Gastrocnemius medialis (tissue), 4 donors: ENCODE results near the gene LEMD1.

ENCODE experiments used
- POLR2A ChIP-seq, 2 donors: fragments of 450-650 bp; IDR thresholded peaks; one replicate each; pipeline ENCODE4 v1.6.1; 2017; ENCODE audit warnings: antibody characterized with exemption in 2 of 2, mild to moderate bottlenecking in 2 of 2, moderate library complexity in 2 of 2
- TF ChIP-seq, protein P1 (sequence below), 5 experiments: fragments of 450-650 bp in 3 of 5; fragments of 200-600 bp in 2 of 5; sonication (generic) in 2 of 5; IDR thresholded peaks in 4 of 5; conservative IDR thresholded peaks in 1 of 5; 1 replicate in 4 of 5; 2 replicates in 1 of 5; pipeline ENCODE4 v1.5.1; 2016 to 2019; ENCODE audit warnings: antibody characterized with exemption in 5 of 5, mild to moderate bottlenecking in 3 of 5, moderate library complexity in 3 of 5

DNA sequence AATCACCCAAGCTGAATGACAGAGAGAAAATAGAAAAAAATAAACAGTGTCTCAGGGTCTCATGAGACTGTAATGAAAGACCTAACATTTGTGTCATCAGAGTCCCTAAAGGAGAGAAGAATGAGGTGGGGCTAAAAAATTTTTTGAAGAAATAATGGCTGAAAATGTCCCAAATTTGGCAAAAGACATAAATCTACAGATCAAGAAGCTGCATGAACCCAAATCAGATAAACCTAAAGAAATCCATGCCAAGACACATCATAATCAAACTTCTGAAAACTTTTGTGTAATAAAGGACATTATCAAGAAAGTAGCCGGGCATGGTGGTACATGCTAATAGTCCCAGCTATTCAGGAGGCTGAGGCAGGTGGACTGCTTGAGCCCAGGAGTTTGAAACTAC is 29.2 kb downstream of the LEMD1 start:
- TF ChIP-seq, protein P1, sequence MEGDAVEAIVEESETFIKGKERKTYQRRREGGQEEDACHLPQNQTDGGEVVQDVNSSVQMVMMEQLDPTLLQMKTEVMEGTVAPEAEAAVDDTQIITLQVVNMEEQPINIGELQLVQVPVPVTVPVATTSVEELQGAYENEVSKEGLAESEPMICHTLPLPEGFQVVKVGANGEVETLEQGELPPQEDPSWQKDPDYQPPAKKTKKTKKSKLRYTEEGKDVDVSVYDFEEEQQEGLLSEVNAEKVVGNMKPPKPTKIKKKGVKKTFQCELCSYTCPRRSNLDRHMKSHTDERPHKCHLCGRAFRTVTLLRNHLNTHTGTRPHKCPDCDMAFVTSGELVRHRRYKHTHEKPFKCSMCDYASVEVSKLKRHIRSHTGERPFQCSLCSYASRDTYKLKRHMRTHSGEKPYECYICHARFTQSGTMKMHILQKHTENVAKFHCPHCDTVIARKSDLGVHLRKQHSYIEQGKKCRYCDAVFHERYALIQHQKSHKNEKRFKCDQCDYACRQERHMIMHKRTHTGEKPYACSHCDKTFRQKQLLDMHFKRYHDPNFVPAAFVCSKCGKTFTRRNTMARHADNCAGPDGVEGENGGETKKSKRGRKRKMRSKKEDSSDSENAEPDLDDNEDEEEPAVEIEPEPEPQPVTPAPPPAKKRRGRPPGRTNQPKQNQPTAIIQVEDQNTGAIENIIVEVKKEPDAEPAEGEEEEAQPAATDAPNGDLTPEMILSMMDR (IDR thresholded peaks at IDR 0.05 in 4 of 5, conservative IDR thresholded peaks at IDR 0.05 in 1 of 5): no peak
- TF ChIP-seq POLR2A (IDR thresholded peaks at IDR 0.05): no peak
